Measurements from ENCODE around the gene RXRA.

RXRA gene

GRCh38 chr9:134386951-134387831 is 60.9 kb downstream of the RXRA start:
- DNase-seq: peak; percentile 29

GRCh38 chr9:134388289-134388808 is 62.1 kb downstream of the RXRA start:
- no peak for DNase-seq

DNA sequence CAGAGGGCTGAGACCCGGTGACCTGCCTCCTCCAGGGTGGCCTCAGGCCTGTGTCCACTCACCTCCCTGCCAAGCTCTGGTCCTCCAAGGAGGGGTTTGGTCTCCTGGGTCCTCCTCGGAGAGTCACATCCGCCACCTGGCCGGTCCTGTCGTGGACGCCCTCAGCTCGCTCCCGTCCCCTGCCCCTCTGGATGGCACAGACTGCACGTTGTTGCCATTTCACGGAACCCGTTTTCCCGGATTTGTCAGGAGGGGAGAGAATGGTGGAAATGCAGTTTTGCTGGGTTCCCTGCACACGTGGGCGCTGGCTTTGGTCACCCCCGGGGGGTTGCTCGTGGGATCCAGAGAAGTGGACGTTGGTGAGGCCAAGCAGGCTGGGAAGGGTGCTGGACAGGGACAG is 62.7 kb downstream of the RXRA start:
- DNase-seq: no peak

GRCh38 chr9:134389642-134390041 is 63.4 kb downstream of the RXRA start:
- no peak for DNase-seq

- no peak for DNase-seq
Observed at GRCh38 chr9:134390537-134390936, 64.3 kb downstream of the RXRA start.

GRCh38 chr9:134390947-134391318 is 64.7 kb downstream of the RXRA start:
- no peak for DNase-seq

DNA sequence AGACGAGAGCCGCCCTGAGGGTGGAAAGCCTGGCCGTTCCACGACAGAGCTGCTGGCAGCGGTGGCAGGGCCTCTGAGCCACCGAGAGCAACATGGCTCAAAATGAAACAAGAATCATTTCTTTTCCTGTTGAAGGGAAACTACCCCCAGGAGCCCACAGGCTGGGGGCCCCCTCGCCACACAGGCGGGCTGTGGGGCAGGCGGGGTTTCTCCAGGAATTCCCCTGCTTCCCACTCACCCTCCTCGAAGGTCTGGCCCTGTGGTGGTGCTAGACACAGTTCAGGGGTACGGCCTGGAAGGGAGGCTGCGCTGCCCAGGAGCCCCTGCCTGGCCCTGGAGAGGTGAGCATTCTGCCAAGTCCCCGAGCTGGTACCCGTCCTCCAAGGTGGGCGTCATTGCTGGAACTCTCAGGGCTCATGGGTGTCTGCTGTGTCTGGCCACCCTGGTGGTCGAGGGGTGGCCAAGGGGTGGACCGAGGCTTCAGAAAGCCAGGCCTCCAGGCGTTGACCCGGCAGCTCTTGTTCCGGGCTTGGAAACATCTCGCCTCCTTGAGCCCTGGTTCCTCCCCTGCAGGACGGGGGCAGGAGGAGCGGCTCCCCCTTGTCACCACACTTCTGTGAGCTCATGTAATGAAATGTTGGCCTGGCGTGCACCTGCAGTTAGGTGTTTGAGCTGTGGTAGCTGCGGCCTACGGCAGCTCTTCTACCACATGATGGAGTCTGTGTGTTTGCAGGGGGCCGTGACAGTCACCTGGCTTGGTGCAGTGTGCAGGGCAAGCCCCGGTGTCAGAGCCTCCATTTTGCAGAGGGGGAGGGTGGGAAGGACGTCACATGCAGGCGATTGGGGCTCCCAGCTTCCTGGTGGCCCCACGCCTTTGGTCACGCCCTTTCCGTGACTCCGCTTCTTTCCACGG is 65.3 kb downstream of the RXRA start:
- no peak for DNase-seq

DNA sequence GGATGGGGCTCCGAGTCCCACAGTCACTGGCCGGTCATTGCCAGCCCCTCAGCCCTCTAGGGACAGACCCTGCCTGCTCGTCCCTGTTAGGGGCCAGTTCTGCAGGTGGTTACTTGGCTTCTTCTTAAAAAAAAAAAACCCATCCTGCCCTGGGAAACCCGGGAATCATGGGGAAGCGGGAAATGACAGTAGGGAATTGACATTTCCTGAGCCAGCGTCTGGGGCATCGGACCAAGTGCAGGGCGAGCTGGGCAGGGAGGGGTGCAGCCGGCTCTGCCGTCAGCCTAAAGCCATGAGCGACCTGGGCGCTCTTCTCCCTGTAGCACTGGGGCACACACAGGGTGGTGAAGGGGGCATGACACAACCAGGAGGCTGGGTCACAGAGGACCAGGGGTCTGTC is 66.6 kb downstream of the RXRA start:
- no peak for DNase-seq

DNA sequence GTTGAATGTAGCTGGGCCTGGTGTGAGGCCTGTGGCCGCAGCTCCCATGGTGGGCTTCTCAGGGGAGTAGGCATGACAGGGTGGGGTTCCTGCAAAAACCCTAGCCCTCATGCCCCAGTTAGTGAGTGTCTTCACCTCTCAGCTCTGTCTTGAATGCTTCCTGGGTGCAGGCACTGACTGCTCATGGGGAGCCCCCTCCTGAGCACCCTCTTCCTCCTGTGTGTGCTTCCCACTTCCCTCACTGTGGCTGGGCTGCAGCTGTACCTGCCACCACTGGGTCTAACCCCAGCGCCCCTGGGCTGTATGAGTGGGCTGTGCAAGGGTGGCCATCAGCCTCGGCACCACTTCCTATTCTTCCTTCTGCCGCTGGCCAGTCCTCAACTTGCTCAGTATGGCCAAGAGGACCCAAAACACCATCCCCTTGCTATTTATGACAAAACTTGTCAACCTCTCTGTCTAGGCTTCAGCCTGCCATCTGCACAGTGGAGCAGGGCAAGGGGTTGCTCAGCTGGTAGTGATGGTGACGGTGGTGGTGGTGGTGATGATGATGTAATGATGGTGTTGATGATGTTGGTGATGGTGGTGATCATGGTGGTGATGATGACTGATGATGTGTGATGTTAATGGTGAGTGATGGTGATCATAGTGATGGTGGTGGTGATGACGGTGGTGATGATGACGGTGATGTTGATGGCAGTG is 67.5 kb downstream of the RXRA start:
- no peak for DNase-seq

DNA sequence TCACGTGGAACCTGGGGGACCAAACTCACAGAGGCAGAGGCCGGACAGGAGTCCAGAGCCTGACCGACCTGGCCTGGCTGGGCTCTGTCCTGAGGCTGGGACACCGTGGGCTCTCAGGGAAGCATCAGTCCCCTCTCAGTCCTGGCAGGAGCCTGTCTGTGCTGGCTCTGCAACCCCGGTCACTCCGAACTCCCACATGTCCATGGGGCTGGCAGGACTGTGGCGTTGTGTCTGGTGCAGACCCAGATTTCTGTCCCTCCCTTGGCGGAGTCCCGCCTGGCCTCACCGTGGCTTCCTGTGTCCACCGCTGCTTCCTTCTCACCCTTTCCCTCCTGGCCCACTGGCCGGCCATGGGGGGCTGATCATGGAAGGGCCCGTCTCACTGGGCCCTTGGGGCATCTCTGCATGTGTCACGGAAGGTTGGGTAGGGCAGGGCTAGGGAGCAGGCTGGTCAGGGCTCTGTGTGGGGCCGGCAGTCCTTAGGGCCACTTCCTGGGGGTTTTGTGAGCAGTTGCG is 68.8 kb downstream of the RXRA start:
- no peak for DNase-seq

DNA sequence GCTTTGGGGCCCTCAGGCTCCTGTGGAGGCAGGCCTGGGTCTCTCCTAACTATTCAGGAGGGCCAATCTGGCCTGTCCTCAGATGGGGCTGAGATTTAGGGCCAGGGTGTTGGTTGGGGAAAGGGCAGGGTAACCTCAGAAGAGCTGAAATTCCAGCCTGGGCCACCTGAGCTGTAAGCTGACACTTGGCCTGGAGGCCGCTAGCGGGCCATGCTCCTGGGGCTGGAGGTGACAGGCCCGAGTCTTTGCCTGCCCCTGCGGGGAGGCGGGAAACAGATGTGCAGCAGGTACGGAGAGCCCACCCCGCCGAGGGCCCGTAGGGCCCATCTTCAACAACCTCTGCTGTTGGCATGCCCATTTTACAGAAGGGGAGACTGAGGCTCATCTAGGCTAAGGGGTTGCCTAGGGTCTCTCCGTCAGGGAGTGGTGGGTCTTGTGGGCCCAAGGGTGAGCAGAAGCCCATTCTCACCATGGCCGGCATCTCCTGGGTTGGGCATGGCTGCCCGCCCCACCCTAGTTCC is 69.5 kb downstream of the RXRA start:
- no peak for DNase-seq

DNA sequence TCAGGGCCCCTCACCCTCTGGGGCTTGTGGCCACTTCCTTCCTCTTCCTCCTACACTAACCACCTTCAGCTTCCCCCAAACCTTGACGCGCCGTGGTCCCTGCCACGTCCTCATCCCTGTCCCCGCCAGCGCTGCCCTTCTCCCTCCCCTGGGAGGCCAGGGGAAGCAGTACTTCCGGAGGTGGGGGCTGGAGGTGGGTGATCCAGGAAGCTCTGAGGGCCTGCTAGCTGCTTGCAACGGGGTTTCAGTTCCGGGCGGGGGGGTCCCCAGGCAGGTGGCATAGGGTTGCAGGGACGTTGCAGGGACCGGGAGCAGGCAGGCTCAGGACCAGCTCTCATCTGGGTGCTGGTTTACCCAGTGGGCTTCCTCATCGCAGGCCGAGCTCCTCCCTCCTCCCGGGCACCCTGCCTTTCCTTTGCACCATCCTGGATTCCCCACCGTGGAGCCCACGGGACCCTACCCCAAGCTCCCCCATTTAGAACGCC is 70.0 kb downstream of the RXRA start:
- DNase-seq: no peak

DNA sequence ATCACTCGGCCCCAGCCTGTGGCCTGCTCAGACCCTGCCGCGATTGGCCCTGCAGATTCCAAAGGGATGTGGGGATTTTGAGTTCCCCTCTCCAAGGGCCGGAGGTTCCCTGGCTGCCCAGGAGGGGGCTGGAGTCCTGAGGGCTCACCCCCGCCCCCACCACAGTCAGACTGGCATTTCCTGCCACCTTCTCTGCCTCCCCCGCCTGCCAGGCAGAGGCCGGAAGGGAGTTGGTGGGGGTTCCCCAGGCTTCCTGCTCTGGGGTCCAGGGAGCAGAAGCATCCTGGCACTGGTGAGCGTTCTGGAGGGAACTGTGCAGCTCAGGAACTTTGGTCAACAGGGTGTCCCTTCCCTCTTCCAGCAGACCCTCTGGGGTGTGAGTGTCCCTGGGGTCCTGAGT is 70.6 kb downstream of the RXRA start:
- DNase-seq: no peak

GRCh38 chr9:134398756-134399155 is 72.5 kb downstream of the RXRA start:
- no peak for DNase-seq

- DNase-seq: no peak
Observed at GRCh38 chr9:134399435-134400056, 73.3 kb downstream of the RXRA start.

- no peak for DNase-seq
Observed at GRCh38 chr9:134400283-134400682, 74.0 kb downstream of the RXRA start.

GRCh38 chr9:134401391-134401790 is 75.1 kb downstream of the RXRA start:
- DNase-seq: no peak

DNA sequence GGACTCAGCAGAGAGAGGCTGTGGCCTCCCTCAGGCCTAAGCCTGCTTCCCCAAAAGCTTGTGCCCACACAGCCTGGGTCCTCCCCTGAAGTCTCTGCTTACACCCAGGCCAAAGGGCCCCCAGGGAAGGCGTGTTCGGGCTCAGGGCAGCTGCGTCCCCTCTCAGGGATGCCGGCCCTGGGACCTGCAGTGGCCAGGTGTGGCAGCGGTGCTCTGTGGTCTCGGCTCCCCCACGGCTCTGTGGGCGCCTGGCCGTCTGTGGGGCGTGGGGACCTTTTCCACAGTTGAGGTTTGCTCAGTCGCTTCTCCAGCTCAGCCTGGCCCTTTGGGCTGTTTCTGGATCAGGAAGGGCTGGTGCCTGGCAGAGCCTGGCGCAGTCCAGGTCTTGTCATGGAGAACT is 75.9 kb downstream of the RXRA start:
- DNase-seq: no peak

DNA sequence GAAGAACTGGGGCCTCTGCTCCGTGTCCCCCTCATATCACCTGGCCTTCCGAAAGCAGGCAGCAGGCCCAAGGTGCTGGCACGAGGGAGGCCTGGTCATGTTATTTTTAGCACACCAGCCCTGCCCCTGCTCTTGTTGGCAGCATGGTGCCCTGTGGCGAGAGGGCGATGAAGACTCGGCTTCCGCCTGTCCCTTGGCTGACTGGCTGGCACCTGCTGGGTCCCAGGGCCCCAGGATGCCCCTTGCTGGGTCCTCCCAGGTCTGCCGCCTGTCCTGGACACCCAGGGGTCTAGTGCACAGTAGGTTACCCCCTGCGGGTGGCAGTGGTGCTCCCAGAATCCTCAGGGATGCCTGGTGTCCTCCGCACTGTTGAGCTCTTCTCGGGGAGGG is 77.0 kb downstream of the RXRA start:
- no peak for DNase-seq

GRCh38 chr9:134403682-134404301 is 77.5 kb downstream of the RXRA start:
- DNase-seq: no peak
